AG09319 (cell line): Measurements from ENCODE around the gene SPEG.

Experiments
- DNase-seq: peaks from one replicate; pipeline ENCODE4 v3.0.0-alpha.2; 2010; ENCODE audit warnings: low read depth; ENCODE audit errors: extremely low read depth
- CTCF ChIP-seq: IDR thresholded peaks from 2 replicates; pipeline ENCODE4 v1.5.1; 2011; ENCODE audit warnings: low read depth, mild to moderate bottlenecking, inconsistent platforms, low read length, moderate library complexity

The SPEG gene

GRCh38 chr2:219502618-219503017 lies 68.0 kb downstream of the SPEG start:
- TF ChIP-seq CTCF, result no peak
- no peak for DNase-seq

GRCh38 chr2:219505585-219505984 lies 70.9 kb downstream of the SPEG start:
- no peak for TF ChIP-seq CTCF
- DNase-seq, result no peak

GRCh38 chr2:219506153-219506801 lies 71.6 kb downstream of the SPEG start:
- TF ChIP-seq CTCF, result no peak
- no peak for DNase-seq

GRCh38 chr2:219506802-219507526 lies 72.3 kb downstream of the SPEG start:
- no peak for DNase-seq
- TF ChIP-seq CTCF, result no peak

- TF ChIP-seq CTCF, result no peak
- DNase-seq, result no peak
Observed at GRCh38 chr2:219507581-219508443, 73.2 kb downstream of the SPEG start.

- no peak for TF ChIP-seq CTCF
- no peak for DNase-seq
Observed at GRCh38 chr2:219508444-219508734, 73.7 kb downstream of the SPEG start.
